Breast epithelium (tissue), 3 donors: ENCODE measurements around the gene SERPINB13.

Experiments used
- POLR2A ChIP-seq: fragments of 450-650 bp; IDR thresholded peaks from one replicate; pipeline ENCODE4 v1.6.1; 2016; ENCODE audit warnings: antibody characterized with exemption, mild to moderate bottlenecking, moderate library complexity
- POLR2AphosphoS5 ChIP-seq, 3 donors: sonication (generic); formaldehyde crosslinking; IDR thresholded peaks; one replicate each; pipeline ENCODE4 v1.6.1; 2017; ENCODE audit warnings: antibody characterized with exemption in 3 of 3
- TF ChIP-seq, protein P1 (sequence below), 3 donors: fragments of 450-650 bp; IDR thresholded peaks; one replicate each; pipeline ENCODE4 v1.5.1; 2016 to 2017; ENCODE audit warnings: antibody characterized with exemption in 3 of 3, mild to moderate bottlenecking in 3 of 3, moderate library complexity in 3 of 3

DNA sequence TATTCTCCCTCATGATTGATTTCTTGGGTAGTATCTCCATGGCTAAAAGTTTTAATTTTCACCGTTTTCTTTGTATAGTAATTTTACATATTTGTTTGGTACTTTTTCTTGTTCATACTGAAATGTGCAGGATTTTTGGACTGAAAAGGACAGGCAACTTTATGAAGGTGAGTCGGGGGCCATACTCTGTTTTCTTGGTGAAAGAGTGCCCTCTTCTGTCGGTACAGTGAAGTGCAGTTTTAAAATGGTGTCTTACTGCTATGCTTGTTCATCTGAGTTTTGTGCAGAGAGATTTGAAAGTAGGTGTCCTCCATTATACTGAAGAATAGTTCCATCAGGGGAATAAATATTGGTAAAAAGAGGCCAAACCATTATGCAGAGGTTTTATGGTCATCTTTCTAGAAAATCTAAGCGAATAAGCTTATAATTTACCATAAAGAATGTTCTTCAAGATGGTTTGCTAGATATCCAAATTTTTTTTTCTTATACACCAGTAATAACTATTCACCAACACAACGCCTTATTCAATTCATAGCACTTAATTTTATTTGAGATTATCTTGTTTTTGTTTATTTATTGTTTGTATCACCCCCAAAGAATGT lies 8.7 kb upstream of the SERPINB13 start:
- TF ChIP-seq POLR2A = no peak
- TF ChIP-seq, protein P1, sequence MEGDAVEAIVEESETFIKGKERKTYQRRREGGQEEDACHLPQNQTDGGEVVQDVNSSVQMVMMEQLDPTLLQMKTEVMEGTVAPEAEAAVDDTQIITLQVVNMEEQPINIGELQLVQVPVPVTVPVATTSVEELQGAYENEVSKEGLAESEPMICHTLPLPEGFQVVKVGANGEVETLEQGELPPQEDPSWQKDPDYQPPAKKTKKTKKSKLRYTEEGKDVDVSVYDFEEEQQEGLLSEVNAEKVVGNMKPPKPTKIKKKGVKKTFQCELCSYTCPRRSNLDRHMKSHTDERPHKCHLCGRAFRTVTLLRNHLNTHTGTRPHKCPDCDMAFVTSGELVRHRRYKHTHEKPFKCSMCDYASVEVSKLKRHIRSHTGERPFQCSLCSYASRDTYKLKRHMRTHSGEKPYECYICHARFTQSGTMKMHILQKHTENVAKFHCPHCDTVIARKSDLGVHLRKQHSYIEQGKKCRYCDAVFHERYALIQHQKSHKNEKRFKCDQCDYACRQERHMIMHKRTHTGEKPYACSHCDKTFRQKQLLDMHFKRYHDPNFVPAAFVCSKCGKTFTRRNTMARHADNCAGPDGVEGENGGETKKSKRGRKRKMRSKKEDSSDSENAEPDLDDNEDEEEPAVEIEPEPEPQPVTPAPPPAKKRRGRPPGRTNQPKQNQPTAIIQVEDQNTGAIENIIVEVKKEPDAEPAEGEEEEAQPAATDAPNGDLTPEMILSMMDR (IDR thresholded peaks at IDR 0.05) = peak; percentile 44 to 76 (median 48)
- no peak for TF ChIP-seq POLR2AphosphoS5 (IDR thresholded peaks at IDR 0.05)
